ENCODE measurements around the gene MINDY2. TPM values are rescaled to one million over a fixed set of nuclear protein-coding genes. Genes with fewer than 3 reads are reported as not detected.
A peak's percentile ranks its signal among the peaks of the same experiment; 100 is the strongest.

Gene MINDY2
- total and polyA plus RNA-seq, 10 of the 15 experiments (the other 5 are each of a cell fraction or from before 2014, with no cell fraction given), result 0.73 to 9.4 (median 3.3) TPM

GRCh38 chr15:58777107-58777506 lies 6.0 kb downstream of the MINDY2 start (continued):
- TF ChIP-seq RAD51 (IDR thresholded peaks at IDR 0.05), result no peak
- peak; percentile 97 for TF ChIP-seq CUX1 (IDR thresholded peaks at IDR 0.05; ENCODE audit: insufficient replicate concordance, low read depth, low read length)
- no peak for TF ChIP-seq MXI1 (IDR thresholded peaks at IDR 0.05; ENCODE audit: low read depth, low read length)
- TF ChIP-seq SIN3A (IDR thresholded peaks at IDR 0.05; ENCODE audit: low read depth, low read length), result no peak
- TF ChIP-seq FOXK2 (IDR thresholded peaks at IDR 0.05), result no peak
- no peak for TF ChIP-seq IRF3 (IDR thresholded peaks at IDR 0.05)
- TF ChIP-seq IKZF1 (conservative IDR thresholded peaks at IDR 0.05), result 0 out of 2 replicates have a peak, but pooled peaks have one; percentile 20
- no peak for TF ChIP-seq YBX1 (IDR thresholded peaks at IDR 0.05)
- TF ChIP-seq FOXM1 (IDR thresholded peaks at IDR 0.05; ENCODE audit: low read depth, low read length), result no peak
- TF ChIP-seq, protein P1, sequence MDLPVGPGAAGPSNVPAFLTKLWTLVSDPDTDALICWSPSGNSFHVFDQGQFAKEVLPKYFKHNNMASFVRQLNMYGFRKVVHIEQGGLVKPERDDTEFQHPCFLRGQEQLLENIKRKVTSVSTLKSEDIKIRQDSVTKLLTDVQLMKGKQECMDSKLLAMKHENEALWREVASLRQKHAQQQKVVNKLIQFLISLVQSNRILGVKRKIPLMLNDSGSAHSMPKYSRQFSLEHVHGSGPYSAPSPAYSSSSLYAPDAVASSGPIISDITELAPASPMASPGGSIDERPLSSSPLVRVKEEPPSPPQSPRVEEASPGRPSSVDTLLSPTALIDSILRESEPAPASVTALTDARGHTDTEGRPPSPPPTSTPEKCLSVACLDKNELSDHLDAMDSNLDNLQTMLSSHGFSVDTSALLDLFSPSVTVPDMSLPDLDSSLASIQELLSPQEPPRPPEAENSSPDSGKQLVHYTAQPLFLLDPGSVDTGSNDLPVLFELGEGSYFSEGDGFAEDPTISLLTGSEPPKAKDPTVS (IDR thresholded peaks at IDR 0.05; ENCODE audit: low read depth, low read length), result no peak
- peak; percentile 39 to 55; a peak in 3 of 4 replicates for TF ChIP-seq IKZF2 (IDR thresholded peaks at IDR 0.05)
- TF ChIP-seq, protein P2, sequence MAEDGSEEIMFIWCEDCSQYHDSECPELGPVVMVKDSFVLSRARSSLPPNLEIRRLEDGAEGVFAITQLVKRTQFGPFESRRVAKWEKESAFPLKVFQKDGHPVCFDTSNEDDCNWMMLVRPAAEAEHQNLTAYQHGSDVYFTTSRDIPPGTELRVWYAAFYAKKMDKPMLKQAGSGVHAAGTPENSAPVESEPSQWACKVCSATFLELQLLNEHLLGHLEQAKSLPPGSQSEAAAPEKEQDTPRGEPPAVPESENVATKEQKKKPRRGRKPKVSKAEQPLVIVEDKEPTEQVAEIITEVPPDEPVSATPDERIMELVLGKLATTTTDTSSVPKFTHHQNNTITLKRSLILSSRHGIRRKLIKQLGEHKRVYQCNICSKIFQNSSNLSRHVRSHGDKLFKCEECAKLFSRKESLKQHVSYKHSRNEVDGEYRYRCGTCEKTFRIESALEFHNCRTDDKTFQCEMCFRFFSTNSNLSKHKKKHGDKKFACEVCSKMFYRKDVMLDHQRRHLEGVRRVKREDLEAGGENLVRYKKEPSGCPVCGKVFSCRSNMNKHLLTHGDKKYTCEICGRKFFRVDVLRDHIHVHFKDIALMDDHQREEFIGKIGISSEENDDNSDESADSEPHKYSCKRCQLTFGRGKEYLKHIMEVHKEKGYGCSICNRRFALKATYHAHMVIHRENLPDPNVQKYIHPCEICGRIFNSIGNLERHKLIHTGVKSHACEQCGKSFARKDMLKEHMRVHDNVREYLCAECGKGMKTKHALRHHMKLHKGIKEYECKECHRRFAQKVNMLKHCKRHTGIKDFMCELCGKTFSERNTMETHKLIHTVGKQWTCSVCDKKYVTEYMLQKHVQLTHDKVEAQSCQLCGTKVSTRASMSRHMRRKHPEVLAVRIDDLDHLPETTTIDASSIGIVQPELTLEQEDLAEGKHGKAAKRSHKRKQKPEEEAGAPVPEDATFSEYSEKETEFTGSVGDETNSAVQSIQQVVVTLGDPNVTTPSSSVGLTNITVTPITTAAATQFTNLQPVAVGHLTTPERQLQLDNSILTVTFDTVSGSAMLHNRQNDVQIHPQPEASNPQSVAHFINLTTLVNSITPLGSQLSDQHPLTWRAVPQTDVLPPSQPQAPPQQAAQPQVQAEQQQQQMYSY (CRISPR knock-in tag; IDR thresholded peaks at IDR 0.05), result no peak
- no peak for TF ChIP-seq KAT2A (conservative IDR thresholded peaks at IDR 0.05; ENCODE audit: control insufficient read depth, low read depth, low read length)
- TF ChIP-seq NRF1 (conservative IDR thresholded peaks at IDR 0.05; ENCODE audit: low read depth, low read length), result no peak
- TF ChIP-seq CBX3 (IDR thresholded peaks at IDR 0.05; ENCODE audit: borderline replicate concordance, low read depth), result no peak
- TF ChIP-seq SPI1 (IDR thresholded peaks at IDR 0.05; ENCODE audit: borderline replicate concordance, insufficient read depth, low read depth, low read length), result peak; percentile 40; the same call in 1 of the 2 replicates
- no peak for TF ChIP-seq ATF7 (IDR thresholded peaks at IDR 0.05; ENCODE audit: low read depth)
- peak; percentile 17; the same call in 1 of the 2 replicates for TF ChIP-seq JUNB (IDR thresholded peaks at IDR 0.05)
- TF ChIP-seq, protein P3, sequence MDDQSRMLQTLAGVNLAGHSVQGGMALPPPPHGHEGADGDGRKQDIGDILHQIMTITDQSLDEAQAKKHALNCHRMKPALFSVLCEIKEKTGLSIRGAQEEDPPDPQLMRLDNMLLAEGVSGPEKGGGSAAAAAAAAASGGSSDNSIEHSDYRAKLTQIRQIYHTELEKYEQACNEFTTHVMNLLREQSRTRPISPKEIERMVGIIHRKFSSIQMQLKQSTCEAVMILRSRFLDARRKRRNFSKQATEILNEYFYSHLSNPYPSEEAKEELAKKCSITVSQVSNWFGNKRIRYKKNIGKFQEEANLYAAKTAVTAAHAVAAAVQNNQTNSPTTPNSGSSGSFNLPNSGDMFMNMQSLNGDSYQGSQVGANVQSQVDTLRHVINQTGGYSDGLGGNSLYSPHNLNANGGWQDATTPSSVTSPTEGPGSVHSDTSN (IDR thresholded peaks at IDR 0.05; ENCODE audit: insufficient replicate concordance, low read depth, low read length), result no peak

All from GM12878 (cell line).